Skeletal muscle tissue (tissue), 4 donors: Measurements from ENCODE around the gene PRDM15. TPM values are rescaled to one million over a fixed set of nuclear protein-coding genes. Genes with fewer than 3 reads are reported as not detected.
A peak's percentile ranks its signal among the peaks of the same experiment; 100 is the strongest.

Experiments used
- H3K27ac ChIP-seq: one replicate; pipeline ENCODE4 v1.7.0; 2013; ENCODE audit warnings: mild to moderate bottlenecking, low read depth, low read length, inconsistent platforms
- H3K27me3 ChIP-seq, 3 donors: one replicate each; pipeline ENCODE4 v1.7.0; 2013; ENCODE audit warnings: low read length in 3 of 3; ENCODE audit not compliant: control insufficient read depth in 3 of 3, insufficient read depth in 3 of 3
- H3K36me3 ChIP-seq, 3 donors: one replicate each; pipeline ENCODE4 v1.7.0; 2013; ENCODE audit warnings: low read length in 3 of 3; ENCODE audit not compliant: control insufficient read depth in 3 of 3, insufficient read depth in 3 of 3
- H3K4me1 ChIP-seq, 3 donors: one replicate each; pipeline ENCODE4 v1.7.0; 2013; ENCODE audit warnings: low read length in 3 of 3, mild to moderate bottlenecking in 3 of 3; ENCODE audit not compliant: control insufficient read depth in 3 of 3, insufficient read depth in 3 of 3
- H3K4me3 ChIP-seq, 3 donors: one replicate each; pipeline ENCODE4 v1.7.0; 2013; ENCODE audit warnings: low read length in 3 of 3
- H3K9ac ChIP-seq, 3 donors: one replicate each; pipeline ENCODE4 v1.7.0; 2013; ENCODE audit warnings: low read length in 3 of 3, mild to moderate bottlenecking in 3 of 3, moderate library complexity in 2 of 3, low read depth in 1 of 3
- H3K9me3 ChIP-seq, 3 donors: one replicate each; pipeline ENCODE4 v1.7.0; 2013; ENCODE audit warnings: low read length in 3 of 3; ENCODE audit not compliant: control insufficient read depth in 3 of 3
- total RNA-seq: library from RNA; depleted of rRNA; stranded (reverse); fragments of >200 nt; gene quantifications from one replicate; pipeline ENCODE4 v1.2.3, GENCODE V29; 2014
- donor health status: Osteomylitis.

Gene PRDM15
- total RNA-seq, 1 donor from 2014 or later, result 2.6 TPM

- Histone ChIP-seq H3K36me3 (no peaks in the 10 kb centered on the region), H3K27me3 (no peaks in the 10 kb centered on the region), H3K27ac (peak overlapping the region; percentile 31), H3K4me3 (peak overlapping the region; percentile 85 to 88 (median 85)), H3K4me1 (peaks cover 7 to 15% (median 12%) of the 10 kb centered on the region in 3 donors), H3K9ac (peak overlapping the region; percentile 84 to 90 (median 88)), H3K9me3 (no peaks in the 10 kb centered on the region)
Observed at GRCh38 chr21:41877901-41878830, 978 bp downstream of the PRDM15 start.

- Histone ChIP-seq H3K27me3 (no peaks in the 10 kb centered on the region), H3K4me3 (peak overlapping the region in 2 of 3 donors; percentile 85 to 88), H3K27ac (no peak overlapping the region), H3K4me1 (peaks cover 7 to 15% (median 12%) of the 10 kb centered on the region in 3 donors), H3K36me3 (peaks cover 0 to 3% (median 0%) of the 10 kb centered on the region in 3 donors), H3K9me3 (no peaks in the 10 kb centered on the region), H3K9ac (no peak overlapping the region)
Observed at GRCh38 chr21:41876928-41877652, 2.1 kb downstream of the PRDM15 start.

GRCh38 chr21:41876396-41876795, 2.7 kb downstream of the PRDM15 start:
- Histone ChIP-seq H3K9ac (no peak overlapping the region), H3K4me1 (peaks cover 7 to 15% (median 12%) of the 10 kb centered on the region in 3 donors), H3K9me3 (no peaks in the 10 kb centered on the region), H3K27ac (no peak overlapping the region), H3K27me3 (no peaks in the 10 kb centered on the region), H3K36me3 (peaks cover 0 to 3% (median 0%) of the 10 kb centered on the region in 3 donors), H3K4me3 (no peak overlapping the region)

- Histone ChIP-seq H3K4me1 (peaks cover 7 to 15% (median 12%) of the 10 kb centered on the region in 3 donors), H3K9me3 (no peaks in the 10 kb centered on the region), H3K27ac (no peak overlapping the region), H3K27me3 (no peaks in the 10 kb centered on the region), H3K9ac (no peak overlapping the region), H3K4me3 (no peak overlapping the region), H3K36me3 (peaks cover 0 to 3% (median 0%) of the 10 kb centered on the region in 3 donors)
Observed at GRCh38 chr21:41875086-41875485, 4.1 kb downstream of the PRDM15 start.

GRCh38 chr21:41874611-41875010, 4.5 kb downstream of the PRDM15 start:
- no peak overlapping the region for H3K9ac ChIP-seq
- peaks cover 7 to 11% (median 9%) of the 10 kb centered on the region in 3 donors for H3K4me1 ChIP-seq
- H3K27ac ChIP-seq, result no peak overlapping the region
- H3K9me3 ChIP-seq, result no peaks in the 10 kb centered on the region
- H3K36me3 ChIP-seq, result peaks cover 0 to 3% (median 0%) of the 10 kb centered on the region in 3 donors
- H3K4me3 ChIP-seq, result no peak overlapping the region
- H3K27me3 ChIP-seq, result no peaks in the 10 kb centered on the region

GRCh38 chr21:41873426-41873825, 5.7 kb downstream of the PRDM15 start:
- Histone ChIP-seq H3K27ac (no peak overlapping the region), H3K4me1 (peaks cover 7 to 10% (median 8%) of the 10 kb centered on the region in 3 donors), H3K36me3 (peaks cover 0 to 3% (median 0%) of the 10 kb centered on the region in 3 donors), H3K27me3 (no peaks in the 10 kb centered on the region), H3K4me3 (no peak overlapping the region), H3K9me3 (no peaks in the 10 kb centered on the region), H3K9ac (no peak overlapping the region)

GRCh38 chr21:41873005-41873404, 6.1 kb downstream of the PRDM15 start:
- Histone ChIP-seq H3K9me3 (no peaks in the 10 kb centered on the region), H3K9ac (no peak overlapping the region), H3K27ac (no peak overlapping the region), H3K36me3 (peaks cover 0 to 3% (median 0%) of the 10 kb centered on the region in 3 donors), H3K27me3 (no peaks in the 10 kb centered on the region), H3K4me3 (no peak overlapping the region), H3K4me1 (peaks cover 5 to 7% (median 6%) of the 10 kb centered on the region in 3 donors)

- H3K27ac ChIP-seq, result no peak overlapping the region
- peaks cover 0 to 3% (median 0%) of the 10 kb centered on the region in 3 donors for H3K4me1 ChIP-seq
- peak overlapping the region in 1 of 3 donors; percentile 16 for H3K9ac ChIP-seq
- H3K36me3 ChIP-seq, result peaks cover 0 to 3% (median 0%) of the 10 kb centered on the region in 3 donors
- H3K9me3 ChIP-seq, result no peaks in the 10 kb centered on the region
- no peaks in the 10 kb centered on the region for H3K27me3 ChIP-seq
- no peak overlapping the region for H3K4me3 ChIP-seq
Observed at GRCh38 chr21:41871293-41872030, 7.7 kb downstream of the PRDM15 start.

- no peak overlapping the region for H3K27ac ChIP-seq
- H3K27me3 ChIP-seq, result no peaks in the 10 kb centered on the region
- no peaks in the 10 kb centered on the region for H3K4me1 ChIP-seq
- H3K9ac ChIP-seq, result no peak overlapping the region
- H3K4me3 ChIP-seq, result no peak overlapping the region
- H3K36me3 ChIP-seq, result peaks cover 0 to 3% (median 0%) of the 10 kb centered on the region in 3 donors
- H3K9me3 ChIP-seq, result no peaks in the 10 kb centered on the region
Observed at GRCh38 chr21:41869771-41870170, 9.4 kb downstream of the PRDM15 start.
